Aorta (tissue), 5 donors: Measurements from ENCODE around the gene TRAPPC1. TPM values are rescaled to one million over a fixed set of nuclear protein-coding genes. Genes with fewer than 3 reads are reported as not detected.

ENCODE experiments used
- ATAC-seq: fragments of 200-7000 bp; cut with Tn5 transposase; one replicate; pipeline ENCODE4 v1.9.1; 2022; ENCODE audit warnings: moderate library complexity; ENCODE audit not compliant: low FRiP score
- DNase-seq, 2 donors: peaks; one replicate each; pipeline ENCODE4 v3.0.0-alpha.2; 2020
- H3K27ac ChIP-seq, 2 donors: one replicate each; pipeline ENCODE4 v1.5.1; 2013; ENCODE audit warnings: low read length in 2 of 2, mild to moderate bottlenecking in 2 of 2, moderate library complexity in 2 of 2, control low read depth in 1 of 2, inconsistent platforms in 1 of 2, low read depth in 1 of 2
- H3K27me3 ChIP-seq, 2 donors: one replicate each; pipeline ENCODE4 v1.6.1; 2013; ENCODE audit warnings: control low read depth in 1 of 2, low read length in 1 of 2, mild to moderate bottlenecking in 1 of 2, moderate library complexity in 1 of 2; ENCODE audit not compliant: insufficient read depth in 2 of 2, control insufficient read depth in 1 of 2
- H3K36me3 ChIP-seq, 2 donors: one replicate each; pipeline ENCODE4 v1.6.1; 2013; ENCODE audit warnings: control low read depth in 1 of 2, low read length in 1 of 2, mild to moderate bottlenecking in 1 of 2; ENCODE audit not compliant: insufficient read depth in 2 of 2, control insufficient read depth in 1 of 2
- H3K4me1 ChIP-seq, 2 donors: one replicate each; pipeline ENCODE4 v1.6.1; 2013; ENCODE audit warnings: low read length in 2 of 2, control low read depth in 1 of 2, mild to moderate bottlenecking in 1 of 2, moderate library complexity in 1 of 2; ENCODE audit not compliant: insufficient read depth in 2 of 2, control insufficient read depth in 1 of 2
- H3K4me3 ChIP-seq, 2 donors: one replicate each; pipeline ENCODE4 v1.5.1; 2013; ENCODE audit warnings: low read length in 2 of 2, control low read depth in 1 of 2, mild to moderate bottlenecking in 1 of 2
- H3K9me3 ChIP-seq: one replicate; pipeline ENCODE4 v1.6.1; 2013; ENCODE audit warnings: mild to moderate bottlenecking, low read length; ENCODE audit not compliant: control insufficient read depth
- WGBS, 2 donors: extraction: QIAGEN DNeasy Blood & Tissue Kit; methylation state at CpG; one replicate each; pipeline ENCODE4 v1.1.7; 2013; 5-methylcytosine and 5-hydroxymethylcytosine counted together
- intact Hi-C, 2 donors: fragments of 100-400 bp; cut with DNase I; formaldehyde crosslinking; loops; one replicate each; pipeline versions ENCODE4 v1.14.2 to v1.15.0; 2022
- long read RNA-seq, 2 donors: library from polyadenylated mRNA; unstranded; transcript quantifications; one replicate each; pipeline ENCODE4 v2.0.0, GENCODE V29; 2020 to 2021
- polyA plus RNA-seq, 2 donors: library from polyadenylated mRNA; stranded (reverse); fragments of 200-250 nt; gene quantifications; one replicate each; pipeline ENCODE4 v1.2.3, GENCODE V29; 2013
- total RNA-seq, 2 donors: library from RNA; stranded (reverse); fragmentation: NEBNext Ultra II Directional; extraction: Animal tissue kit (Norgen Biotek cat#: 25700); gene quantifications; one replicate each; pipeline ENCODE4 v1.2.1, GENCODE V29; 2021
- donor health status: healthy with polysubstance abuse.
- donor health status: Bipolar disorder and iron deficiency.
- donor health status: DM: no; HTN: no; CAD: no.
- donor health status: DM: no; HTN: no; CAD: no.
- donor health status: DM: yes; HTN: yes; CAD: no.

Gene TRAPPC1, protein sequence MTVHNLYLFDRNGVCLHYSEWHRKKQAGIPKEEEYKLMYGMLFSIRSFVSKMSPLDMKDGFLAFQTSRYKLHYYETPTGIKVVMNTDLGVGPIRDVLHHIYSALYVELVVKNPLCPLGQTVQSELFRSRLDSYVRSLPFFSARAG
- total RNA-seq (100 to 1,000 TPM in 1 of 2 donors, 10 to 100 TPM in 1; 70.3 to 101 TPM), polyA plus RNA-seq (100 to 1,000 TPM in 1 of 2 donors, 10 to 100 TPM in 1; 93.5 to 126 TPM)
- long read RNA-seq, donor 1, partial matches to known transcripts: 0 of 5 reads
- long read RNA-seq, donor 1, other reads (novel, unspliced or antisense): 0 of 5 reads
- long read RNA-seq, donor 2, transcript TRAPPC1-201 (4 exons, 811 nt): major isoform, 12 of 14 reads
- long read RNA-seq, donor 2, partial matches to known transcripts: 0 of 14 reads
- long read RNA-seq, donor 2, other reads (novel, unspliced or antisense): 1 of 14 reads

DNA sequence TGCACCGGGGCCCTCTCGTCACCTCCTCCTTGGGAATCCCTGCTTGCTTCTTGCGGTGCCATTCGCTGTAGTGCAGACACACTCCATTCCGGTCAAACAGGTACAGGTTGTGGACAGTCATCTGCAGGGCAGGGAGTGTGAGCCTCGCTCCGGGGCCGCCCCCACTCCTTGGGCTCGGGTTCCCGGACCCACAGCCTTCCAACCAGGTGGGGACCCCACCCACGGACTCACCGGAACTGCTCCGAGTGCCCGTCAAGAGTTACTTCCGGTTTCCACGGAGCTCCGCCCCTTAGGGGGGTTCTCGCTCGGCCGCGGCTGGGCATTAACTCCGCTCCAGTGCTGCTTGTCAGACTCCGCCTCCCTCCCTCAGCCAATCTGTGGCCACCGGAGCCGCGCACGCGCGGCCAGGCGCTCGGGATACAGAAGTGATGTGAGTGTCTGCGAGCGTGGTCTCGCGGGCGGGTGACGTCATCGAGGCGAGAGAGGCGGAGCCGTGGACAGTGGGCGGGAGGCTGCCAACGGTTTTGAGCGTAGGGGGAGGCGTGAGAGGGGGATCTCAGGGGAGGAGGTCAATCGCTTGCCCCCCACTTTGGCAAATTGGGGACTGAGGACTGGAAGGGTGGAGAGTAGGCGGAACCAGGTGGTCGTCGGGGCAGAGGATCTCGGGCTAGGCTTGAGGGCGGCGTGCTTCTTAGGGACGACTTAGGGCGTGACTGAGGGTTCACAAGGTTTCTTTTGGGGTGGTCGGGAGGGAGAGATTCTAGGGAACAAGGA, at the start of gene TRAPPC1, which contains the start of gene CNTROB:
Gene TRAPPC1 (minus strand): TSS at position 238 of the 774 bp plus-strand sequence. CDS start 117 bp downstream, at position 121.
Gene CNTROB (plus strand): TSS at position 498 of the 774 bp plus-strand sequence. CDS start 874 bp downstream, outside the sequence.
- DNase-seq: peak; percentile 100
- H3K4me3 ChIP-seq: peak within 1 kb of the TSS; percentile 59 to 61
- no peak within 1 kb of the TSS for H3K27ac ChIP-seq
- H3K9me3 ChIP-seq: no peaks in the 10 kb centered on the region
- ATAC-seq: peak; percentile 99
- WGBS, 2 donors: 0% methylated on average over 55 of the region's 55 CpGs
- H3K27me3 ChIP-seq: no peaks in the 10 kb centered on the region
- no peaks in the 10 kb centered on the region for H3K4me1 ChIP-seq
- intact Hi-C loops: loop anchor here in 1 of 2 donors (1.0 to 10.0 kb wide), 2 partner anchors 43 to 123 kb away; no protein-coding TSS in a partner anchor
- H3K36me3 ChIP-seq: peaks cover 0 to 2% of the 10 kb centered on the region in 2 donors

DNA sequence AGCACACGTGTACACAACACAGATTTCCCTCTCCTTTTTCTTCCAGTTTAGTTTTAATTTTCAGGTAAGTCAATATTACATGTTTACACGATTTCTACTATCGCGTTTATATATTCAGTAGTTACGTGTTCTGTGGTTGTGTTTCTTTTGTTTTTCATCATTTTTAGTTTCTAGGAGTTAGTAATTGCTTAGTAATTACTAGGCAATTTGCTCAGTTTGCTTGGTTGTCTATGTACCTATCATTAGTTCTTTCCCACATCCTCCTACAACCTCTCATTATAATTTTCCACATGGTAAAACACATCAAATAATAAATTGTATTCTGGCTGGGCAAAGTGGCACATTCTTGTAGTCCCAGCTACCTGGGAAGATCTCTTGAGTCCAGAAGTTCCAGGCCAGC, 46.1 kb upstream of the TRAPPC1 start:
- 89 to 94% methylated on average over 5 of the region's 5 CpGs for WGBS, 2 donors
- Histone ChIP-seq H3K9me3 (peaks cover 11% of the 10 kb centered on the region), H3K27ac (no peak overlapping the region), H3K27me3 (no peaks in the 10 kb centered on the region), H3K4me3 (no peak overlapping the region), H3K4me1 (no peaks in the 10 kb centered on the region), H3K36me3 (no peaks in the 10 kb centered on the region)
- DNase-seq: no peak
- no peak for ATAC-seq
- intact Hi-C loops: loop anchor here in 1 of 2 donors (10.0 kb wide), 1 partner anchor 837 kb away; no protein-coding TSS in a partner anchor

- Histone ChIP-seq H3K4me3 (no peak overlapping the region), H3K27me3 (no peaks in the 10 kb centered on the region), H3K9me3 (peaks cover 11% of the 10 kb centered on the region), H3K27ac (no peak overlapping the region), H3K36me3 (no peaks in the 10 kb centered on the region), H3K4me1 (no peaks in the 10 kb centered on the region)
- ATAC-seq (no peak), DNase-seq (no peak)
- WGBS, 2 donors: 77 to 79% methylated on average over 4 of the region's 4 CpGs
- intact Hi-C loops: loop anchor here in 1 of 2 donors (10.0 kb wide), 1 partner anchor 838 kb away; no protein-coding TSS in a partner anchor
Observed at GRCh38 chr17:7977039-7977438, 45.3 kb upstream of the TRAPPC1 start.

DNA sequence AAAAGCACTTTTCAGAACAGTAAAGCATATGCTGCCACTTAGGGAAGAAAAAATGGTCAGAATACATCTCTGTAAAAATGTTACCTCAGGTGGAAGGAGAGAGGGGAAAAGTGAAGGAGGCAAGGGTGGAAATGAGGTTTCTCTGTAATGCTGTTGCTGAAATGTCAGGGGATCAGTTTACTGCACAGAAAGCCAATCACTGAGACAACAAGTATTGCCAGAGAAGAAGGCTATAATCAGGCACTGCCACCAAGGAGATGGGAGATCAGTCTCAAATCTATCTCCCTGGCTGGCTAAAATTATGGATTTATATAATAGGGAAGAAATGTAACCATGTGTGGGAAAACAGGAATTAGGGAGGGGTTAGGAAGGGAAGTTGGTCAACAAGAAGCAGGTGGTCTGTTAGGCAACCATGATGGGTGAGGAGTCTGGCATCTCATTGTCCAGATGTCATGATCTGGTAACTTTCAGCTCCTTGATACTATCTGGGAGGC, 42.9 kb upstream of the TRAPPC1 start:
- intact Hi-C loops: loop anchor here in 1 of 2 donors (10.0 kb wide), 1 partner anchor 840 kb away; no protein-coding TSS in a partner anchor
- Histone ChIP-seq H3K4me1 (no peaks in the 10 kb centered on the region), H3K36me3 (no peaks in the 10 kb centered on the region), H3K27ac (no peak overlapping the region), H3K4me3 (peak overlapping the region in 1 of 2 donors; percentile 36), H3K9me3 (peaks cover 11% of the 10 kb centered on the region), H3K27me3 (no peaks in the 10 kb centered on the region)
- ATAC-seq (no peak), DNase-seq (no peak)

DNA sequence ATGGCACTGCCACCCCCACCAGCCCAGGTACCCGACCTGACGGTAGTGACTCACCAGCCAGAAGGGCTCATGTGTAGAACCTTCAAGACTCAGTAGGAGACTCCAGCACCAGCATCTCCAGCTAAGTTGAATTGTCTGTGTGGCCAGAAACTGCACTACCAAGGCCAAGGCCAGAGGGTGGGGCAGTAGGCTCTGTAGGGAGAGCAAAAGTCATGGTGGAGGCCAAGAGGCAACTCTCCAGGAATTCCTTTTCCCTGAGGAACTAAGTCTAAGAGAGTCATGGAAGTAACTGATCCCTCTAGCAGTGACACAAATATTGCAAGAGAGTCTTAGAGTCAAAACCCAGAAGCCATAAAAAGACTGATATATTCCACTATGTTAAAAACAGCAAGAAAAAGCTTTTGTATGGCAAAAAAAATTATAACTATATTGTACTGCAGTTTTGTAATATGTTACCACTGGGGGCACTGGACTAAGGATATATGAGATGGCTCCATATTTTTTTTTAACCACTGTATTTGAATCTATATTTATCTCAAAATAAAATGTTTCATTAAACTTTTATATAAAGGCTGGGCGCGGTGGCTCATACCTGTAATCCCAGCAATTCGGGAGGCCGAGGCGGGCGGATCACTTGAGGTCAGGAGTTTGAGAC, 40.5 kb upstream of the TRAPPC1 start:
- no peak for ATAC-seq
- WGBS, 2 donors: 91% methylated on average over 8 of the region's 8 CpGs
- intact Hi-C loops: loop anchor here in 1 of 2 donors (10.0 kb wide), 1 partner anchor 843 kb away; no protein-coding TSS in a partner anchor

GRCh38 chr17:7971651-7972050, 39.9 kb upstream of the TRAPPC1 start:
- peaks cover 11% of the 10 kb centered on the region for H3K9me3 ChIP-seq
- 71 to 73% methylated on average over 4 of the region's 4 CpGs for WGBS, 2 donors
- no peaks in the 10 kb centered on the region for H3K27me3 ChIP-seq
- DNase-seq (no peak), ATAC-seq (no peak)
- H3K36me3 ChIP-seq: no peaks in the 10 kb centered on the region
- no peak overlapping the region for H3K4me3 ChIP-seq
- intact Hi-C loops: loop anchor here in 1 of 2 donors (10.0 kb wide), 1 partner anchor 843 kb away; no protein-coding TSS in a partner anchor
- H3K4me1 ChIP-seq: no peaks in the 10 kb centered on the region
- no peak overlapping the region for H3K27ac ChIP-seq

More for the DNA sequence above, 40.5 kb upstream of the TRAPPC1 start:
- Histone ChIP-seq H3K9me3 (peaks cover 11% of the 10 kb centered on the region), H3K27me3 (no peaks in the 10 kb centered on the region), H3K4me3 (no peak overlapping the region), H3K4me1 (no peaks in the 10 kb centered on the region), H3K36me3 (no peaks in the 10 kb centered on the region), H3K27ac (no peak overlapping the region)
- no peak for DNase-seq

DNA sequence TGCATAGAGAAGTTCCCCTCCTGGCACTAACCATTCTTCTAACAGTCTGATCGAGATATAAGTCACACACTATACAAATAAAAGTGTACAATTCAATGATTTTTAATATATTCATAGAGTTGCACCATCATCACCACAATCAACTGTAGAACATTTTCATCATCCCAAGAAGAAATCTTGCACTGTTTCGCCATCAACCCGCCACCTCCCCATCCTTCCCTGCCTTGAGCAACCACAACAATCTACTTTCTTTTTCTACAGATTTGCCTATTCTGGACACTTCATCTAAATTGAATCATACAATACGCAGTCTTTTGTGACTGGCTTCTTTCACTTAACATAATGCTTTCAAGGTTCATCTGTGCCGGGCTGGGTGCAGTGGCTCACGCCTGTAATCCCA, 37.7 kb upstream of the TRAPPC1 start:
- no peaks in the 10 kb centered on the region for H3K27me3 ChIP-seq
- H3K27ac ChIP-seq: no peak overlapping the region
- 86 to 89% methylated on average over 6 of the region's 6 CpGs for WGBS, 2 donors
- no peak for DNase-seq
- H3K36me3 ChIP-seq: no peaks in the 10 kb centered on the region
- intact Hi-C loops: no loop called here
- no peak for ATAC-seq
- no peak overlapping the region for H3K4me3 ChIP-seq
- H3K4me1 ChIP-seq: no peaks in the 10 kb centered on the region
- H3K9me3 ChIP-seq: peaks cover 1% of the 10 kb centered on the region

DNA sequence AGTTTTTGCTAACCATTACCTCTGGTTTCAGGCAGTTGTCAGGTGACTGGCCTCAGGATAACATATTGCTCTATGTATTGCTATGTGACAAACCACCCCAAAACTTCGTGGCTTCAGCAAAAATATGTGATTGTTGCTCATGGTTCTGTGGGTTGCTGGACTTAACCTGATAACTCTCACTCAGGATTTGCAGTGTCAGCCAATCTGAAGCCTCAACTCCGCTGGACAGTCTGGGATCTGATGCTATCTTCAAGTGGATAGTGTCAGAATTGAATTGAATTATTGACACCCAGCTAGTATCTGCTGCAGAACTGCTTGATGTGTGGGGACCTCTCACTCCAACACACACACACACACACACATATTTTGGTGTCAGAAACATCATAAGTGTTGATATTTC, 36.0 kb upstream of the TRAPPC1 start:
- DNase-seq (no peak), ATAC-seq (no peak)
- no peaks in the 10 kb centered on the region for H3K27me3 ChIP-seq
- no peaks in the 10 kb centered on the region for H3K36me3 ChIP-seq
- no peak overlapping the region for H3K4me3 ChIP-seq
- no peak overlapping the region for H3K27ac ChIP-seq
- intact Hi-C loops: no loop called here
- no peaks in the 10 kb centered on the region for H3K9me3 ChIP-seq
- WGBS, 2 donors: 50 to 57% methylated on average over 2 of the region's 2 CpGs
- no peaks in the 10 kb centered on the region for H3K4me1 ChIP-seq
